NCI-H226 (cell line): ENCODE measurements around the gene MAGOH.
"Not testable (repeated sequence)": the region's sequence is repeated elsewhere in the genome, so short reads cannot be mapped to it uniquely, and the experiment has no call there.

ENCODE experiments used
- DNase-seq: peaks from one replicate; pipeline ENCODE4 v3.0.0-alpha.2; 2015

MAGOH gene

DNA sequence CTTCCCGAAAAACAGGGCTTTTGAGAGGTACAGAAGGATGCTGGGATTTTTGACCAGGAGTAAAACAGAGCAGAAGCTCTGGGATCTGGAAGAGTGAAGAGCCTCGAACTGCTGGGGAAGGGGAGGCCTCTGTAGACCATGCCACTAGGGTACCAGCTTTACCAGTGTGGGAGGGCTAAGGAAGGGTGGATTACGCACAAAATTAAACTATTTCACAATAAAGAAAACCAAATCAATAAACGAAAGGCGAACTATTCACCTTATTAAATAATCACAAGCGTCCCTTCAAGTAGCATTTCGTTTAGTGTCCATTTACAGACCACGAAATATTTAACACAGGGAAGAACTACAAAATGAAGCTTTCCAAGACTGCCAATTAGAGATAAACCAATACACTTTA lies 18.6 kb downstream of the MAGOH start:
- no peak for DNase-seq

DNA sequence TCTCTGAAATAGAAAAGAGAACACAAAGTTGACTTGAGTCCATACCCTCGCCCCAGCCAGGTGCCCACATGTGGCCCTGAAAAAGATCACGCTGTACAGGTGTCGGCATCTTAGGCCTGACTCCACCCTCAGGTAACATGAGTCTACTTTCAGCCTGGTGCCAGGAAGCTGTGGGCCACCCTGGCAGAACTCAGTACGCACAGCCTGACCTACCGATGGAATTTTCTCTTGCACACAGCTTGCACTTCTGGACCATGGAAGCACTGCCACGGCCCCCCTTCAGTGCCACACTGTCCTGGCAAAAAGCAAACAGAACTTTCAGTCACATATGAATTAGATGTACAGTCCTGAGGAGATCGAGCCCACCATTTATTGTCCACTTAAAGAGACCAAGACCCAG lies 20.1 kb downstream of the MAGOH start:
- no peak for DNase-seq

DNA sequence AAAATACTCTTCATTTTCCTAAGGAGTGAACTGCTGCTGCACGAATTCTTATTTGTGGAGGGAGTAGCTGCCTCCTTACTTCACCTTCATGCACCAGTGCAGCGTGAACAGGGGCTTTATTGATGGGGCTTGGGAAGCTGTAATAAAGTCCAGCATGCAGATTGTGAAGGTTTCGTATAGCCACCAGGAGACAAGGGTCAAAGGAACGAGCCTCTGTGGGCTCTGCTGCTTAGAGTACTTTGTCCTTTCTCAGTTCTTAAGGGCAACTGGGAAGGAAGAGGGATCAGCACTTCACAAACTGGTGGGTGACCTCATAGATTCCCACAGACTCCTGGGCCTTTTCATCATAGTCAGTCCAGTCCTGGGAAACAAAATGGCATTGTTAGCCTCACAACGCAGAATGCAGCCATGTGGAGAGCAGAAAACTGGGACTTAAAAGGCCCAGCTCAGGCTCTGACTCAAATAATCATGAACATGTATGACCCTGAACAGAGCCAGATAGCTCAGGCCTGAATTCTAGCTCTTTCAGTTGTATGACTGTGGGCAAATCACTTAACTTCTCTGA lies 23.9 kb downstream of the MAGOH start:
- DNase-seq, result no peak

DNA sequence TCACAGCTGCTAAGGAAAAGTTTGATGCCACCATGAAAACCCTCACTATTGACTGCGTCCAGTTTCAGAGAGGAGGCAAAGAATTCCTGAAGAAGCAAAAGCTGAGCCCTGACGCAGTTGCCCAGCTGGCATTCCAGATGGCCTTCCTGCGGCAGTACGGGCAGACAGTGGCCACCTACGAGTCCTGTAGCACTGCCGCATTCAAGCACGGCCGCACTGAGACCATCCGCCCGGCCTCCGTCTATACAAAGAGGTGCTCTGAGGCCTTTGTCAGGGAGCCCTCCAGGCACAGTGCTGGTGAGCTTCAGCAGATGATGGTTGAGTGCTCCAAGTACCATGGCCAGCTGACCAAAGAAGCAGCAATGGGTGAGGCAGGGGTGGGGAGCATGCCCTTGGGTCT lies 27.4 kb downstream of the MAGOH start:
- DNase-seq, result no peak

DNA sequence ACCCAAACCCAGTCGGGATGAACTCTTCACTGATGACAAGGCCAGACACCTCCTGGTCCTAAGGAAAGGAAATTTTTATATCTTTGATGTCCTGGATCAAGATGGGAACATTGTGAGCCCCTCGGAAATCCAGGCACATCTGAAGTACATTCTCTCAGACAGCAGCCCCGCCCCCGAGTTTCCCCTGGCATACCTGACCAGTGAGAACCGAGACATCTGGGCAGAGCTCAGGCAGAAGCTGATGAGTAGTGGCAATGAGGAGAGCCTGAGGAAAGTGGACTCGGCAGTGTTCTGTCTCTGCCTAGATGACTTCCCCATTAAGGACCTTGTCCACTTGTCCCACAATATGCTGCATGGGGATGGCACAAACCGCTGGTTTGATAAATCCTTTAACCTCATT lies 28.0 kb downstream of the MAGOH start:
- DNase-seq, result no peak

DNA sequence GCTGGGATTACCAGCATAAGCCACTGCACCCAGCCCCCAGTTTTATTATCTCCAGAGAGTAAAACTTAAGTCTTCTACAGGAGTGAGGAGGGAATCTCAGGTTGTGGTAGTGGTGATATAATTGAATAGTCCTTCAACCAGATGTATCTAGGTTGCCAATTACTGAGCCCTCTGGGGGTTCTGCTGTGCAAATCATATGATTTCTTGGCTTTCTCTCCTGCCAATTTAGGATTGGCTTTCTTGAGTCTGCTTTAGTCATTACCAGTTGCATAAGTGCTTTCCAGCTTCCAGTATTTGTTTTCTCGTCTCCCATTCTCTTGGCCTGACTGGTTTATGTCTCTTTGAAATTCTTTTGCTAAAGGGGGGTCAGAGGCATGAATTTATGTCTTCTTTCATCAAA lies 30.6 kb downstream of the MAGOH start:
- DNase-seq, result no peak

DNA sequence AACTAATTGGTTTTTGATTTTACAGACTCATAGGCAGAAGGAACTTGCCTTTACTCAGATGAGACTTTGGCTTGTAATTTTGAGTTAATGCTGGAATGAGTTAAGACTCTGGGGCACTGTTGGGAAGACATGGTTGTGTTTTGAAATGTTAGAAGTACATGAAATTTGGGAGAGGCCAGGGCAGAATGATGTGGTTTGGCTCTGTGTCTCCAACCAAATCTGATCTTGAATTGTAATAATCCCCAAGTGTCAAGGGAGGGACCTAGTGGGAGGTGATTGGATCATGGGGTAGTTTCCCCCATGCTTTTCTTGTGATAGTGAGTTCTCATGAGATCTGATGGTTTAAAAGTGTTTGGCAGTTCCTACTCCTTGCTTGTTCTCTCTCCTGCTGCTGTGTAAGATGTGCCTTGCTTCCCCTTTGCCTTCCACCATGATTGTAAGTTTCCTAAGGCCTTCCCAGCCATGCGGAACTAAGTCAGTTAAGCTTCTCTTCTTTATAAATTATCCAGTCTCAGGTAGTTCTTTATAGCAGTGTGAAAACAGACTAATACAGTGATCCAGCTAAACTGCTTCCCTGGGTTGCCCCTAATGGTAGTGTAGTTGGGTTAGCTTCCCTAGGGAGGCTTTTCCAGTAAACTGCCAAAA lies 31.5 kb downstream of the MAGOH start:
- DNase-seq, result no peak

DNA sequence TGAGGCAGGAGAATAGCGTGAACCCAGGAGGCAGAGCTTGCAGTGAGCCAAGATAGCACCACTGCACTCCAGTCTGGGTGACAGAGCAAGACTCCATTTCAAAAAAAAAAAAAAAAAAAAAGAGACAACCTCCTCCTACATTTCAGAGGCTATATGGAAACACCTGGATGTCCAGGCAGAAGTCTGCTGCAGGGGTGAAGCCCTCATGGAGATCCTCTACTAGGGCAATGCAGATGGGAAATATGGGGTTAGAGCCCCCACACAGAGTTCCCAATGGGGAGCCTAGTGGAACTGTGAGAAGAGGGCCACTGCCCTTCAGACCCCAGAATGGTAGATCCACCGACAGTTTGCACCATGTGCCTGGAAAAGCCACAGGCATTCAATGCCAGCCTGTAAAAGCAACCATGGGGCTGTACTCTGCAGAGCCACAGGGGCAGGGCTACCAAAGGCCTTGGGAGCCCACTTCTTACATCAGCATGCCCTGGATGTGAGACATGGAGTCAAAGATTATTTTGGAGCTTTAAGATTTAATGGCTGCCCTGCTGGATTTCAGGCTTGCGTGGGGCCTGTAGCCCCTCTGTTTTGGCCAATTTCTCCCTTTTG lies 32.1 kb downstream of the MAGOH start:
- DNase-seq, result not testable (repeated sequence)

DNA sequence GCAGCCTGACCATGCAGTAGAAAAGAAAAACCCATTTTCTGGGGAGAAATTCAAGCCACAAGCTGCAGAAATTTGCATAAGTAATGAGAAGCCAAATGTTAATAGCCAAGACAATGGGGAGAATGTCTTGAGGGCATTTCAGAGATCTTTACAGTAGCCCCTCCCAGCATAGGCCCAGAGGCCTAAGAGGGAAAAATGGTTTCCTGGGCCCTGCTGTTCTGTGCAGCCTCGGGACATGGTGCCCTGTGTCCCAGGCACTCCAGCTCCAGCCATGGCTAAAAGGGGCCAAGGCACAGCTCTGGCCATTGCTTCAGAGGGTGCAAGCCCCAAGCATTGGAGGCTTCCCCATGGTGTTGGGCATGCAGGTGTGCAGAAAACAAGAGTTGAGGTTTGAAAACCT lies 32.8 kb downstream of the MAGOH start:
- DNase-seq, result not testable (repeated sequence)

DNA sequence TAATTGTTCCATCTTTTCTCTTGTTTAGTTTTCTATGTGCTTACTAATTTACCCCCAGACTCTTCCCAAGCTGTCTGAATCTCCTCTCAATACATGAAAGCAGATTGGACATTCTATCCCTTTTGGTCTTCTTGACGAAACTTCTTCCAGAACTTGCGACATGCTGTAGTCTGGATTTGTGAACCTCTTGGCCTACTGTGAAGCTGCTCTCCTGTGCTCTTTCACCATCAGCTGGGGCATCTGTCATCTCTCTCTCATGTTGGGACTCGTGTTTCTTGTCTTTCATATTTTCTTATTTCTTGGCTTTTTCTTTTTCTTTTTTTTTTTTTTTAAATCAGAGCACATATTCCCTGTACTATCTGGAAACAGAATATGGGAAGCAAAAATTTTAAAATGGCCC lies 34.9 kb downstream of the MAGOH start:
- no peak for DNase-seq

DNA sequence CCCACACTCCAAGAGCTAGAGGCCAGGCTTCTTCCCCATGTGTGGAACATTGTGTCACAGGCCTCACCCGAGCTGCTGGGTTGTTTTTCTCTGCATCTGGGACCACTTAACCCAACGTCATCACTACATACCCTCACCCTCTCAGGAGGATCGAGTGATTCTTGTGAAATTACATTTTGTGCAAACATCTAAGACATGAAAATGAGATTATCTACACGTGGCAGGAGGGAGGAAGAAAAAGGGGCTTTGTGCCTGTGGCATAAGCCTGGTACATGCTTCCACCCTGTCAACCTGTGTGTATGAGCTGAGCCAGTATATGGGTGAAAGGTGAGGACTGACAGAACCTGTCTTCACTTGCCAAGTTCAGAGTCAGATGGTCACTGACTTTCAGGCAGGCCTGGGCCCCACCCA lies 40.1 kb downstream of the MAGOH start:
- DNase-seq, result no peak

DNA sequence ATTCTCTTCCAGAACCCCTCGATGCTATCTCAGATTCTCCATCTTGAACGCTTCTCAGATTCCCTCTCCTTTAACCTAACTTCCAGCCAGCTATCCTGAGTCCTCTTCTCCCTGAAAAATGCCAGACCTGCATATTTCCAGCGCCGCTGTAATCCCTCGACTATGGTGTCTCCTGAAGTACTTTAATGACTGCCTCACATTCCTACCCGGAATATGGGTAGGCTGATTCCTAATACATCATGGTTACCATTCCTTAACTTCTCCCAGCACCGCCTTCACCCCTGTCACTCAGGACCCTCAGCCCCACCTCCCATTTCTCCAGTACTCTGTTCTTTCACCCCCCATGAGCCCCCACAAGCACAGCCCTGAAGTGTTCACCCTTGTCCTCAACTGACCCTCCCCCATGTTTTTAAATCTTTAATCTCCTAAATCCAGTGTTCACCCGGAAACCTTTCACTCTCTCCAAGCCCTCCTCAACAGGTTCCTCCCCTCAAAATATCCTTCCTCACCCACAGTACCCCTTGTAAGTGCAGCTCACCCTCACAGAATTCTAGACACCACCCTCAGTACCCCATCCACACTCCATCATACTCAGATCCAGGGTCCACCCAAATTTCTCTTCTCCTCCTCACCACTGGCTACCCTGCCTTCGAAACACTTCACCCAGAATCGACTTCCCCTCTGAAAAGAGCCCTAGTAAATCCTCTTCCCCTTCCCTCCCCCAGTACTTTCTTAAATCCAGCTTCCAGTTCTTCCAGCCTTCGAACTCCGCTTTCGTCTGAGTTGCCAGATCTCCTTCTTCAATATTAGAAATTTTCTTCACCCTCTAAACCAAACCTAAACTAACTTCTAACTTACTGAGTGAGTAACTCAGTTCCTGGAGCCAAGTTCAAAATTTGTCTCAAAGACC lies 40.8 kb downstream of the MAGOH start:
- DNase-seq, result no peak

DNA sequence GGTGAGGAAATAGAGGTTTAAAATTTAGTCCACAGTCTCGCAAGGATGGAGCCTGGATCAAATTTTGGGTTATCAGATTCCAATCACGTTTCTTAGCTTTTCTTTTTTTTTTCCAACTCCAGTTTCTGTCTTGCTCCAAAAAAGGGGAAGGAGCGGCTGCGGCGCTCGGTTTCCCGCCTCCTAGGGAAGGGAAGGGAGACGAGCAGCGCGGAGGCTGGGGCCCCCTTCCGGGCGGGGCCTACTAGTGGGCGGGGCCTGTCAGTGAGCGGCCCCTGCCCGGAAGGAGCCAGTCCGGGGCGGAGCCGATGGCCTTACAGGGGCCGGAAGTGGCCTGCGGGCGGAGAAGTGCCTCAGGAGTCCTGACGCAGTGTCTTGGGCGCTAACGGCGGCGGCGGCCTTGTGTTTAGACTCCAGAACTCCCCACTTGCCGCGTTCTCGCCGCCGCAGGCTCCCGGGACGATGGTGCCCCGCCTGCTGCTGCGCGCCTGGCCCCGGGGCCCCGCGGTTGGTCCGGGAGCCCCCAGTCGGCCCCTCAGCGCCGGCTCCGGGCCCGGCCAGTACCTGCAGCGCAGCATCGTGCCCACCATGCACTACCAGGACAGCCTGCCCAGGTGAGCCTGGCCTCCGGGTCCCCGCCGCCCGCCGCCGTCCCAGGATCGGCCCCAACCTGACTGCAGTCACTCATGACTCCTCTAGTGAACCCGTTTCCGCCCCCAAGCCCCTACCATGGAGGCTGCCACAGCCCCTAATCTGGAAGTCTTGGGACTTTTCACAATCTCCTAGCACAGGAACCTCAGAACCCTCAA lies 41.6 kb downstream of the MAGOH start, which contains the start of gene CPT2:
CPT2 (plus strand) TSS at position 340 of the 806 bp plus-strand sequence; CDS start at position 460, 120 bp downstream.
- DNase-seq, result peak; percentile 89

DNA sequence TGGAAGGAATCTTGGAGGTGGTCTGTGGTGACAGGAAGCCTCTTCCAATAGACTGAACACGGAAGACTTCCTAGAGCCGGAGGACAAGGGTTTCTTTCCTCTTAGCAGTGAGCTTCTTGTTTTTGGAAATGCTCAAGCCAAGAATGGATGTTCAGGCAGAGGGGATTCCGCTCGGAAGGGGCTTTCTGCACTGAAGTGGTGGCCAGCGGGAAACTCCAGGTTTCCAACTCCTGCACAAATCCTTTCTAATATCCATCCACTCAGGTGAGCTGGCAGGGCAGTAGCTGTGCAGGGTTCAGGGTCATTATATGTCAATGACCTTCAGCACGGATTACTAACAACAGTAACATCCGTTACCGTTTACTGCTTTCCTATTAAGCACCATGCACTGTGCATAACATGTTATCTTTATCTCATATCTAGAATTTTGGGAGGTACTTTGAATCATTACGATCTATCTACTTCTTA lies 42.3 kb downstream of the MAGOH start:
- no peak for DNase-seq

DNA sequence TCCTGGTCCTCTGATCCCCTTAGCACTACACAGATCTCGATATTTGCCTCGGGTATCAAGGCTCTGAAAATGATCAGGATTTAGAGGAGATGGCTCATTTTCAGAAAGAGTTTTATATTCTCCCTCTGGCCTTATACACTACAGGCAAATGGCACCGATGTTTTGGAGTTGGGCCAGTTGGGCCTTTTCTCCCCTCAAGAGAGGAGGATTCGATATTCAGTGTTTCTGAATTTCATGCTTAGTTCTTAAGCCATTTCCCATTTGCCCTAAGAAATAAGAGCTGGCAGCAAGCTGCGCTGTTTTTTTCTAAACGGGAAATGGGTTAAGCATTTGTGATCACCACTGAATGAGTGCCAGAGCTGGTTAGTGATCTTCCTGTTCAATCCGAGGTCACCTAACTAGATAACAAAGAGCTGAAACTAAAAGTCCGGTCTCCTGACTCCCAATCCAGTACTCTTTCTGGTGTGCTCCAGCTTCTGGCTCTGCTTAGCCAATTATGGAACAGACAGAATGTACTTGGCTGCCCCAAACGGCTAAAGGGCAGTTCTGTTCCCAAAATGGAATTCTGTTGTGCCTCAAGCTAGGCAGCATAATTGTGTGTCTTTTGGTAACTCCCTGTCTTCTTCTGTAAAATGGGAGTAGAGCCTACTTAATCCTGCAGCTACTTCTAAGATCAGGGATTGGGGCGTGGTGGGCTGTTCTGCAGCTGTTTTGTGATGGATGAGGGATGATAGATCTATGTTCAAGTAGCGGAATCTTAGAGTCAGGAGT lies 42.9 kb downstream of the MAGOH start:
- DNase-seq, result no peak

DNA sequence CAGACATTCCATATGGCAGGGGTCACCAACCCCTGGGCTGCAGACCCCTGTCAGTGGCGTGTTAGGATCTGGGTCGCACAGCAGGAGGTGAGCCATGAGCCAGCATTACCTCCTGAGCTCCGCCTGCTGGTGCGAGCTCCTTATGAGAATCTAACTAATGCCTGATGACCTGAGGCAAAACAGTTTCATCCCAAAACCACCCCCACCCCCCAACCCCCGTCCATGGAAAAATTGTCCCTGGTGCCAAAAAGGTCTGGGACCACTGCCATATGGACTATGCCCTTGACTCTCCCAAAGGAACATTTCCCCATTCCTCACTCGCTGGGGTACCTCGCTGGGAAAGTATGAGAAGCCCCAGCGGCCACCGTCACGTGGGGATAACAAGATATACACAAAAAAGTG lies 48.1 kb downstream of the MAGOH start:
- DNase-seq, result no peak

DNA sequence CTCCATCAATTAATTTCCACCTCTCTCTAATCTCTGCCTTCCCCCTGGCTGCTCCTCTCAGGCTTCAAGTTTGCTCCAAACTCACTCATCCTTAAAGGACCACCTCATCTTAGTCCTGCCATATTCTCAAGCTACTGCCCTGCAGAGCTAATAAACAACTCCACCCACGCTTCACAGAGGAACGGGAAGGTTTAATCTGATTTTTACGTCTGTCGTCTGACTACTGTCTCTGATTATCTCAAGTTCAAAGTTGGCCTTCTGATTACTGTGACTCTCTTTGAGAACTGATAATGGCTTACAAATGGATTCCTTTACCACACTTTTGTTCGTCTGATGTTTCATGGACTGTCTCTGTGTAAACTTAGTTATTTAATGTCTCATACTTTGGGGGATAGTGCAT lies 49.3 kb downstream of the MAGOH start:
- DNase-seq, result no peak

DNA sequence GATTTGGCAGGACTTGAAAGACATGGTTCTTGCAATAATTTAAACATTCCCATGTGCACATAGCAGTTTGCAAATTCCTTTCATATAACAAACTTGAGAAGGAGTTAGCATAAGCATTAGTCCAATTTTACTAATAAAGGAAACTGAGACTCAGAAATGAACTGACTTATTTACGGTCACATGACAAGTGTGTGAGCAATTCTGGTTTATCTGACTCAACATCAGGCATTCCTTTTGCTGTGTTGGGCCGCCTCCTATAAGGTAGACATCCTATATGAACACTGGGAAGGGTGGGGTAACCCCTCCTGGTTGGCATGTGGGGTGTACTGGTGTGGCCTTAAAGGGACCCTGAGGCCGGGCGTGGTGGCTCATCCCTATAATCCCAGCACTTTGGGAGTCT lies 50.2 kb downstream of the MAGOH start:
- DNase-seq, result no peak

DNA sequence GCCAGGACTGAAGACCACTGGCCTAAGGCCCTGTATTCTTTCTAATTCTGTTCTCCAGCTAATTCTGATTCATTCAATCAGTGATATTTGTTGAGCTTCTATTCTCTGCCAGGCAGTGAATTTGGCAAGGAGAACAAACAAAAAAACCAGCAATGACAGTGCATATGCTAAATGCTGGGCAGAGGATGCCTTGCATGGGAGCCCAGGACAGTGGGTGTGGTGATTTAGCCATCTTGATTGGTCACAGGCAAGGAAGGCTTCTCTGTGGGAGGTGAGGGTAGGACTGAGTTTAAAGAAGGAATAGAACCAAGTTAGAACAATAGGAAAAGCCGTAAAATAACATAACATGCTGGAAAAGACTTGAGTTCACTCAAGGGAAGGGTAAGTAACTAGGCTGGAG lies 50.9 kb downstream of the MAGOH start:
- no peak for DNase-seq

DNA sequence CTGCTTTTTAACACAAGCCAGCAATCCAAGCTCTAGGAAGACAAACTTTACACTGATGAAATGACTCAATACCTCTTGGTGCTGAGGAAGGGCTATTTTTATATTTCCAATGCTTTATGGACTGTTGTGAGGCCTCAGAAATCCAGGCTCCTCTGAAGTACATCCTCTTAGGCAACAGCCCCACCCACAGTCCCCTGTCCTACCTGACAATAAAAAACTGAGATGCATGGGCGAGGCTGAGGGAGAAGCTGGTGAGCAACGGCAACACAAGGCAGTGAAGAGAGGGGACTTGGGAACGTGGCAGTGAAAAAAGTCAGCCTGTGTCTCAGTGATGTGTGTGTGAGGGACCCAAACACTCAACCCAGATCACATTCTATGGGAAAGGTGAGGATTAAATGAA lies 51.8 kb downstream of the MAGOH start:
- no peak for DNase-seq

DNA sequence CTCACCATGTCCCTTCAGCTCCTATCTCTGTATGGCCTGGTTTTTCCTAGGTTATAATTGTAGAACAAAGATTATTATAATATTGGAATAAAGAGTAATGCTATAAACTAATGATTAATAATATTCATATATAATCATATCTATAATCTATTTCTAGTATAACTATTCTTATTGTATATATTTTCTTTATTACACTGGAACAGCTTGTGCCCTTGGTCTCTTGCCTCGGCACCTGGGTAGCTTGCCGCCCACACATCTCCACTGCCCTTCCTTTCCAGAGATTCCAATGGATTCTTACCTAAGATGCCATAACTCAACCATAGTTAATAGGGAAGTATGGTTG lies 52.4 kb downstream of the MAGOH start:
- DNase-seq, result not testable (repeated sequence)
